ENCODE results near the gene SNAI3.

SNAI3 gene

DNA sequence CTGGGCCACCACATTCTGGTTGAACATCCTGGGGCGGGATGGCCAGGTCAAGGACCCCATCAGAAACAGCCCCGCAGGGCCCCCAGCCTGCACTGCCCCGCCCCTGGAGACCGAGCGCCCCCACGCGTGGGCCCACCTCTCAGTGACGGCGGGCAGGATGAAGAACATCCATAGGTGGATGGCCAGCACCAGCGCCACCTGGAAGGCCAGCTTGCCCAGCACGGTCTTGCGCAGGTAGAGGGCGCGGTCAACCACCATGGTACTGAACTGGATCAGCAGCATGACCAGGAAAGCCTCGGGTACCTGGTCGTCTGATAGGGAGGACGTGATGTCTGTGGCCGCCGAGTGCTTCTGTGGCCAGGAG is 33.6 kb upstream of the SNAI3 start:
- TF ChIP-seq, protein P1, sequence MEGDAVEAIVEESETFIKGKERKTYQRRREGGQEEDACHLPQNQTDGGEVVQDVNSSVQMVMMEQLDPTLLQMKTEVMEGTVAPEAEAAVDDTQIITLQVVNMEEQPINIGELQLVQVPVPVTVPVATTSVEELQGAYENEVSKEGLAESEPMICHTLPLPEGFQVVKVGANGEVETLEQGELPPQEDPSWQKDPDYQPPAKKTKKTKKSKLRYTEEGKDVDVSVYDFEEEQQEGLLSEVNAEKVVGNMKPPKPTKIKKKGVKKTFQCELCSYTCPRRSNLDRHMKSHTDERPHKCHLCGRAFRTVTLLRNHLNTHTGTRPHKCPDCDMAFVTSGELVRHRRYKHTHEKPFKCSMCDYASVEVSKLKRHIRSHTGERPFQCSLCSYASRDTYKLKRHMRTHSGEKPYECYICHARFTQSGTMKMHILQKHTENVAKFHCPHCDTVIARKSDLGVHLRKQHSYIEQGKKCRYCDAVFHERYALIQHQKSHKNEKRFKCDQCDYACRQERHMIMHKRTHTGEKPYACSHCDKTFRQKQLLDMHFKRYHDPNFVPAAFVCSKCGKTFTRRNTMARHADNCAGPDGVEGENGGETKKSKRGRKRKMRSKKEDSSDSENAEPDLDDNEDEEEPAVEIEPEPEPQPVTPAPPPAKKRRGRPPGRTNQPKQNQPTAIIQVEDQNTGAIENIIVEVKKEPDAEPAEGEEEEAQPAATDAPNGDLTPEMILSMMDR (IDR thresholded peaks at IDR 0.05): no peak

DNA sequence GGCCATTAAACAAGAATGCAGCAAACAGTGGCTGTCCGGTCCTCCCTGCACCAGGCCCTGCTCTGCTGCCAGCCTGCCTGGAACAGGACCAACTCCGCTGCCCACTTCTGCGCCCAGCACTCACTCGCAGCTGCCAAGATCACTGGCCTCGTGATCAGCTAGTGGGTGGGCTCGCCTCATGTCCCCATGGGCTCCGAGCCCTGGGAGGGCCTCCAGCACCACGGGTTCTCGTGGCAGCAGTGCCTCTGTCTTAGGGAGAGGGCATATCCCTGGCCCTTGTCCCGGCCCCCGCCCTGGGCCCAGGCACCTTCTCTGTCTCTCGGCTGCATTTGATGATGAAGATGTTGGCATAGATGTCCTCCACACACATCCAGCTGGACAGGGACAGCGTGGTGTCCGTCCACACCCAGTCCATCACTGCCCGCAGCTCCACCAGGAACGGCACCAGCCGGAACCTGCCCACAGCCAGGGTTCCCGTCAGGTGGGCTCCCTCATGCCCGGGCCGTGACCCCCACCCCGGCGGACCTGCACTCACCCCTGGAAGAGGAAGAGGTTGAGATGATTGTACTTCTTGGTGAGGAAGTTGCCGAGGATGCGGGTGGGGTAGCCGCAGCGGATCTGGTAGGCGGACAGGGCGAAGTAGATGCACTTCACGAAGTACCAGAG is 33.1 kb upstream of the SNAI3 start:
- TF ChIP-seq, protein P1 (IDR thresholded peaks at IDR 0.05): no peak

GRCh38 chr16:88718178-88718577 is 31.9 kb upstream of the SNAI3 start:
- TF ChIP-seq, protein P1 (IDR thresholded peaks at IDR 0.05): no peak

- TF ChIP-seq, protein P1 (IDR thresholded peaks at IDR 0.05): no peak
Measured at GRCh38 chr16:88716601-88717001, 30.3 kb upstream of the SNAI3 start.

DNA sequence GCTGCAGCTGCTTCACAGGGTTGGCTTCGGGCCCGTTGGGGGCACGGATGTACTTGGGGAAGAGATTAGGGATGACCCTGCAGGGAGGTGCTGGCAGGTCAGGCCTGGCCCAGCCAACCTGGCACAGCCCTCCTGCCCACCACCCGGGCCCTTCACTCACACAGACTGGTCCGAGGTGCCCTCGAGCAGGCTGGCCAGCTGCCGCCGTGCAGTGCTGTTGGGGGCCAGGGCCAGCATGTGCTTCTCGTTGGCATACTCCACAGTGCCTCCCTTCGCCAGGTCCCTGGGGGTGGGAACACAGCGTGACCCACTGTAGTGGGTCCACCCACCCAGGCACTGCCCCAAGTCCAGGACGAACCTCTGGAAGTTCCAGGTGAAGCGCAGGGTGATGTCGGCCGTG is 29.9 kb upstream of the SNAI3 start:
- TF ChIP-seq, protein P1 (IDR thresholded peaks at IDR 0.05): no peak

DNA sequence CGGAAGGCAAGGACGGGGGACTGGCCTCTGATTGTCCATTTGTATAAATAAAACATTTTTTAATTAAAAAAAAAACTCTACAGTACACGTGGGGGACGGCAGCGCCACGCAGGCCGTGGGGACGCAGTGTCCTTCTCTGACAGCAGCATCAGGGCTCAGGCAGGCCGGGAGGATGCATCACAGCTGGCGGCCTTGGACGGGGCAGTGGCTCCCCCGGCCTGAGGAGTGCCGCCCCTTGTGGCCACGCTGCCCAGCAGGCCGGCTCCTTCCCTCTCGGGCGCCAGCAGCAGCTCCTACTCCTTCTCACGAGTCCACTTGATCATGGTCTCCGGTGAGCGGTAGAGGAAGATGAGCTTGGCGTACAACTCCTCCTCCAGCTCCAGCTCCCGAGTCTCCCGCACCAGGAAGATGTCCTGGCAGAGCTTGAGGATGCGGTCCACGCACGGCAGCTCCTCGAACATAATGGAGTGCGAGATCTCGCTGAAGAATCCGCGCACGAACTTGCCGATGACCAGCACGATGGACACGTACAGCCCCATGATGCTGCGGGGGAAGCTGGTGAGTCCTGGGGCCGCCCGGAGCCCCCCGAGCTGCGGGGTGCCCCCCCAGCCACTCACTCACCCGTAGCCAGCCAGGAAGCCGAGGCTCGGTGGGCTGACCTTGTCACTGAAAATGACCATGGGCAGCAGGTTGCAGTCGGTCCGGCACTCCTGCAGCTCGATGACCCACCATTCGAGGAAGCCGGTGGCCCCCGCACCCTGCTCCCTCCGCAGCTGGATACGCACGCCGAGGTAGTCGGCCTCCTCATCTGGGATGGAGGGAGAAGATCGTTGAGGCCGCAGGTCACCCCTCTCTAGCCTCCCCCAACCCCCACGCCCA is 29.2 kb upstream of the SNAI3 start:
- TF ChIP-seq, protein P1 (IDR thresholded peaks at IDR 0.05): no peak

DNA sequence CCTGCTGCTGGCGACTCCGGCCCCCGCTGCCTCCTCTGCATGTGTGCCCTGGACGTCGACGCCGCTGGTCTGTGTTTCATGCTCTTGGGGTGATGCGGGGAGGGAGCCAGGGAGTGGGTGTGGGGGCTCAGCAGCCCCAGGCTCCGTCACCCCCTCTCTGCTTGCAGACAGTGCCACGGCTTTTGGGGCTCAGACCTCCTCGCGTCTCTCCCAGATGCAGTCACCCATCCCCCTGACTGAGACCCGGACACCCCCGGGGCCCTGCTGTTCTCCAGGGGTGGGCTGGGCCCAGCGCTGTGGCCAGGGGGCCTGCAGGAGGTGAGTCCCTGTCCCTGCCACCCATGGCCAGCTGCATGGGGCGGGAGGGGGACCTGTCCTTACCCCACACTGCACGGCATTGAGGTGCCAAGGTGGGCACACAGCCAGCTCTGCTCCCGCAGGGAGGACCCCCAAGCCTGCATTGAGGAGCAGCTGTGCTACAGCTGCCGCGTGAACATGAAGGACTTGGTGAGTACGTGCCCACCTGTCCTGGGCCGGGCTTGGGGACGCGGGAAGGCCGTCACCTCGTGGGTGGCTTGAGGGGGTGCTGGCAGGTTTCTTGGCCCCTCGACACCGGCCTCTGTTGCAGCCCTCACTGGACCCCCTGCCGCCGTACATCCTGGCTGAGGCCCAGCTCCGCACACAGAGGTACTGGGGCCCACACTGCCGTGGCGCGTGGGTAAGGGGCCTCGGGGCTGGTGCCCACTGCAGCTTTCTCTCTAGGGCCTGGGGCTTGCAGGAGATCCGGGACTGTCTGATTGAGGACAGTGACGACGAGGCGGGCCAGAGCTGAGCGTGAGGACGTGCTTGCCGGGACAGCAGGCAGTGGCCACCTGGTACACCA is 28.4 kb upstream of the SNAI3 start:
- TF ChIP-seq, protein P1 (IDR thresholded peaks at IDR 0.05): no peak

All from LNCAP (cell line).